HFFc6 (cell line): ENCODE results near the gene HIRA. TPM values are rescaled to one million over a fixed set of nuclear protein-coding genes. Genes with fewer than 3 reads are reported as not detected.

ENCODE experiments used
- DNase-seq: peaks from one replicate; pipeline ENCODE4 v3.0.0-alpha.2; 2018
- H3K27ac Mint-ChIP-seq: 2 replicates; pipeline ENCODE4 v1.8.0; 2020; ENCODE audit warnings: mild to moderate bottlenecking, mixed read lengths
- H3K27me3 Mint-ChIP-seq: 2 replicates; pipeline ENCODE4 v1.8.0; 2021; ENCODE audit warnings: mild to moderate bottlenecking, moderate library complexity, mixed read lengths; ENCODE audit not compliant: insufficient read depth
- H3K36me3 Mint-ChIP-seq: 2 replicates; pipeline ENCODE4 v1.8.0; 2021; ENCODE audit warnings: low read depth, mixed read lengths
- H3K4me1 Mint-ChIP-seq: 2 replicates; pipeline ENCODE4 v1.8.0; 2020; ENCODE audit warnings: low read depth, mixed read lengths
- H3K4me3 Mint-ChIP-seq: 2 replicates; pipeline ENCODE4 v1.8.0; 2020; ENCODE audit warnings: mild to moderate bottlenecking, moderate library complexity, mixed read lengths
- H3K9me3 Mint-ChIP-seq: 2 replicates; pipeline ENCODE4 v1.8.0; 2020; ENCODE audit warnings: mild to moderate bottlenecking, mixed read lengths
- total RNA-seq, 6 experiments: library from RNA; stranded (reverse); fragmentation: NEBNext Ultra II Directional; extraction: Animal tissue kit (Norgen Biotek cat#: 25700); gene quantifications; 2 replicates in 1 of 6; 3 replicates in 5 of 6; pipeline ENCODE4 v1.2.3, GENCODE V29; 2021
- TF ChIP-seq, protein P1 (sequence below): fragments of 200-600 bp; sonication (generic); IDR thresholded peaks from 2 replicates; pipeline ENCODE4 v1.5.0; 2021; ENCODE audit warnings: antibody characterized with exemption, mild to moderate bottlenecking

Gene HIRA
- total RNA-seq, 6 experiments from 2014 or later, result 26.6 to 30.8 (median 27.4) TPM

- TF ChIP-seq, protein P1, sequence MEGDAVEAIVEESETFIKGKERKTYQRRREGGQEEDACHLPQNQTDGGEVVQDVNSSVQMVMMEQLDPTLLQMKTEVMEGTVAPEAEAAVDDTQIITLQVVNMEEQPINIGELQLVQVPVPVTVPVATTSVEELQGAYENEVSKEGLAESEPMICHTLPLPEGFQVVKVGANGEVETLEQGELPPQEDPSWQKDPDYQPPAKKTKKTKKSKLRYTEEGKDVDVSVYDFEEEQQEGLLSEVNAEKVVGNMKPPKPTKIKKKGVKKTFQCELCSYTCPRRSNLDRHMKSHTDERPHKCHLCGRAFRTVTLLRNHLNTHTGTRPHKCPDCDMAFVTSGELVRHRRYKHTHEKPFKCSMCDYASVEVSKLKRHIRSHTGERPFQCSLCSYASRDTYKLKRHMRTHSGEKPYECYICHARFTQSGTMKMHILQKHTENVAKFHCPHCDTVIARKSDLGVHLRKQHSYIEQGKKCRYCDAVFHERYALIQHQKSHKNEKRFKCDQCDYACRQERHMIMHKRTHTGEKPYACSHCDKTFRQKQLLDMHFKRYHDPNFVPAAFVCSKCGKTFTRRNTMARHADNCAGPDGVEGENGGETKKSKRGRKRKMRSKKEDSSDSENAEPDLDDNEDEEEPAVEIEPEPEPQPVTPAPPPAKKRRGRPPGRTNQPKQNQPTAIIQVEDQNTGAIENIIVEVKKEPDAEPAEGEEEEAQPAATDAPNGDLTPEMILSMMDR, result no peak
- H3K9me3 Mint-ChIP-seq, result no peaks in the 10 kb centered on the region
- H3K36me3 Mint-ChIP-seq, result peaks cover 25% of the 10 kb centered on the region; the same call in 1 of the 2 replicates
Observed at GRCh38 chr22:19385221-19385906, 46.2 kb downstream of the HIRA start.

GRCh38 chr22:19383292-19383691 lies 48.2 kb downstream of the HIRA start:
- Mint-ChIP-seq H3K9me3 (no peaks in the 10 kb centered on the region), H3K27ac (no peak overlapping the region), H3K36me3 (peaks cover 21% of the 10 kb centered on the region; the same call in 1 of the 2 replicates), H3K27me3 (peaks cover 1% of the 10 kb centered on the region; the same call in 1 of the 2 replicates), H3K4me1 (no peaks in the 10 kb centered on the region; the same call in 1 of the 2 replicates), H3K4me3 (no peak overlapping the region)
- TF ChIP-seq, protein P1, result no peak
- DNase-seq, result no peak

More at GRCh38 chr22:19385221-19385906, 46.2 kb downstream of the HIRA start:
- DNase-seq, result no peak
- Mint-ChIP-seq H3K4me3 (no peak overlapping the region), H3K27me3 (peaks cover 3% of the 10 kb centered on the region; the same call in 1 of the 2 replicates), H3K27ac (no peak overlapping the region), H3K4me1 (no peaks in the 10 kb centered on the region; the same call in 1 of the 2 replicates)

GRCh38 chr22:19382240-19382639 lies 49.3 kb downstream of the HIRA start:
- Mint-ChIP-seq H3K9me3 (no peaks in the 10 kb centered on the region), H3K4me1 (no peaks in the 10 kb centered on the region; the same call in 1 of the 2 replicates), H3K27ac (no peak overlapping the region), H3K36me3 (peaks cover 17% of the 10 kb centered on the region; the same call in 1 of the 2 replicates), H3K27me3 (peaks cover 1% of the 10 kb centered on the region; the same call in 1 of the 2 replicates), H3K4me3 (no peak overlapping the region)
- DNase-seq, result no peak
- TF ChIP-seq, protein P1, result no peak

GRCh38 chr22:19378344-19378674 lies 53.2 kb downstream of the HIRA start:
- H3K36me3 Mint-ChIP-seq, result peaks cover 41% of the 10 kb centered on the region
- H3K4me1 Mint-ChIP-seq, result no peaks in the 10 kb centered on the region
- no peak for DNase-seq
- no peak overlapping the region for H3K4me3 Mint-ChIP-seq
- H3K27ac Mint-ChIP-seq, result no peak overlapping the region
- H3K9me3 Mint-ChIP-seq, result no peaks in the 10 kb centered on the region
- TF ChIP-seq, protein P1, result no peak
- peaks cover 1% of the 10 kb centered on the region for H3K27me3 Mint-ChIP-seq

DNA sequence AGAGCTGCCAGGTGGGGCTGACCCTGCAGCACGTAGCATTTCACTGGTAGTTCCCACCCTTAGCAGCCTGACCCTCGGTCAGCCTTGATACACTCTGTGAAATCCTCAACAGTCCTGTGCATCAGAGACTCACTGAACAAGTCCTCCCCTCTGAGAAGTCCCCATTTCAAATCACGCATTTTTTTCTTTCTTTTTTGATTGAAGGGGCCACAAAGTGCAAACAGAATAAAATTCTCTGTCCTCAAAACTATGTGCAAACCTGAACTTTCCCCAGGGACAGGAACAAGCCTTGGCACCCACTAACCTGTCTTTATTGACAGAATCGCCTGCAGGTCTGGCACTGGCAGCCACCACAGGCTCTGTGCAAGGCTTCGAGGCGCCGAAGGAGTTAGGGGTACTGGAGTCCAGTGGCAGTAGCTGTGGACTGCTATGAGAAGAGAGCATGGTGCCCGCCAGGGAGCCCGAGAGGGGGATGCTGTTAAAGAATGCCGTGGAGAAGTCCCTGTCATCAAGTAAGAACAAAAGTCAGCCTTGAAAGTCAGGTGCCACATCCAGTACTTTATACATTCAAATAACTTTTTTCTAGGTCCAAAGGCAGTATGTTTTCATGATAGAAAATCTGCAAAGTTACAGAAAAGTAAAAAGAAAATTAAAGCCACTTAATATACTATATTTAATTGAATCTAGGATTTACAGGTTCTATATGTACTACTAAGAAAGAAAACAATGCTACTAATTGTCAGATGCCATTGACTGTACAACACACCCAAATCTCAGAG lies 53.8 kb downstream of the HIRA start:
- H3K27me3 Mint-ChIP-seq, result peaks cover 1% of the 10 kb centered on the region
- H3K9me3 Mint-ChIP-seq, result no peaks in the 10 kb centered on the region
- no peak for DNase-seq
- H3K4me1 Mint-ChIP-seq, result no peaks in the 10 kb centered on the region
- H3K27ac Mint-ChIP-seq, result no peak overlapping the region
- no peak overlapping the region for H3K4me3 Mint-ChIP-seq
- TF ChIP-seq, protein P1, result no peak
- H3K36me3 Mint-ChIP-seq, result peaks cover 43% of the 10 kb centered on the region
